ENCODE data around the gene TMEM183A.

GRCh38 chr1:203056516-203056915 is 49.3 kb downstream of the TMEM183A start:
- TF ChIP-seq POLR2A (IDR thresholded peaks at IDR 0.05; ENCODE audit: low read depth, low read length) (no peak), TAF1 (IDR thresholded peaks at IDR 0.05; ENCODE audit: low read depth, low read length) (no peak), SPI1 (IDR thresholded peaks at IDR 0.05; ENCODE audit: low read depth, low read length) (no peak), POLR2AphosphoS5 (IDR thresholded peaks at IDR 0.05; ENCODE audit: low read depth, low read length) (no peak), PAX5 (IDR thresholded peaks at IDR 0.05; ENCODE audit: insufficient read depth, low read length, severe bottlenecking) (no peak), POU2F2 (IDR thresholded peaks at IDR 0.05; ENCODE audit: low read depth, low read length) (no peak)

Measured in GM12891 (cell line).